Activated CD4-positive, CD25-positive, alpha-beta regulatory T cell treated with anti-CD3 and anti-CD28 coated beads, Interleukin-2, amount 50 U/mL, for 72 hours (primary cell): Measurements from ENCODE around the gene ATP1B1.
"Not testable (repeated sequence)": the region's sequence is repeated elsewhere in the genome, so short reads cannot be mapped to it uniquely, and the experiment has no call there.

Experiments used
- DNase-seq: peaks from one replicate; pipeline ENCODE4 v3.0.0; 2021

The ATP1B1 gene

DNA sequence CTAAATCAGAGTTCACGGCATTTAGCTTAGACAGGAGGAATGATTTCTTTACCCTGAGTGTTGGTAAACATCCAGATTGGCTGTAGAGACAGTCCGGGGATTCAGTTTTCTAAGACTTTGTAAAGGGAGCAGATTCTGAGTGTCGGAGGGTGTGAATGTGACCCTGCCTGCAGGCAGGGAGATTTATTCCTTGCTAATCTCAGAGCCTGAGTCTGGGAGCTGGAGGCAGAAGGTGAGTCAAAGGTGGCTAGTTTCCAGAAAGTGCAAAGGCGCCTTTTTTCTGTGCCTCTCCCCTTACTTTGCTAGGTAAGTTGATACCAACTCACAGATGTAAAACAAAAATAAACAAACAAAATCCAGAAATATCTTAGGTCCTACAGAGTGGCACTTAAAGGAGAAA is 11.7 kb downstream of the ATP1B1 start:
- no peak for DNase-seq

DNA sequence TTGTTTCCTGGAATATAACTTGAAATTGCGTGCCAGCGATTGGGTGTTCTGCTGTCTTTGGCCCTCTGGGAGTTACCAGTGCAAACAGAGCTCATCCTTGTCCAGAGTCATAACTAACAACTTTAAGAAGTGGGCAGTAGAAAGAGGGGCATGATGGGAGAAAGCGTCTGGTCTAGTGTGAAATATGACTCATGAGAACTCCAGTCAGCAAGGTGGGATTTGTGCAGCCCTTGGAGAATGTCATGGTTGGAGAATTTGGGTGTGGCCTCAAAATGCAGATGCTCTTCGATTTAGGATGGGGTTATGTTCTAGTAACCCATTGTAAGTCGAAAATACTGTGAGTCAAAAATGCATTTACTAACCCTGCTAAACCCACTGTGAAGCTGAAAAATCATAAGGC is 12.9 kb downstream of the ATP1B1 start:
- no peak for DNase-seq

DNA sequence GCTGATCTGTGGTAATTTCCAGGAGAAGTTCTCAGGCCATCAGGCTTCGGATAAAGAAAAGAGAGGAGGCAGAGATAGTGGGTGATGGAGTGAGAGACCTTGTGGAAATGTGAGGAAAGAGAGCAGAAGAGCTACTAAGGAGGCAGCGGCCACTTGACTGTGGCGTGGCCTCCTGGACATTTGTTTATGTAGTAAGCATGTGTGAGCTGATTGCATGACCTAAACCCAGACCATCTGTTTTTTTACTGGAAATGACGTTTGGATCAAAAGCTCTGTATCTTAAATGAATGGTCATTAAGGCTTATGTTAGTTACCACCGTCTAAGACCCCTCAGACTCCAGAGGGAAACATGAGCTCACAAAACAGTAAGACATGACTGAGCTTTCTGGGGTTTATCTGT is 13.6 kb downstream of the ATP1B1 start:
- no peak for DNase-seq

DNA sequence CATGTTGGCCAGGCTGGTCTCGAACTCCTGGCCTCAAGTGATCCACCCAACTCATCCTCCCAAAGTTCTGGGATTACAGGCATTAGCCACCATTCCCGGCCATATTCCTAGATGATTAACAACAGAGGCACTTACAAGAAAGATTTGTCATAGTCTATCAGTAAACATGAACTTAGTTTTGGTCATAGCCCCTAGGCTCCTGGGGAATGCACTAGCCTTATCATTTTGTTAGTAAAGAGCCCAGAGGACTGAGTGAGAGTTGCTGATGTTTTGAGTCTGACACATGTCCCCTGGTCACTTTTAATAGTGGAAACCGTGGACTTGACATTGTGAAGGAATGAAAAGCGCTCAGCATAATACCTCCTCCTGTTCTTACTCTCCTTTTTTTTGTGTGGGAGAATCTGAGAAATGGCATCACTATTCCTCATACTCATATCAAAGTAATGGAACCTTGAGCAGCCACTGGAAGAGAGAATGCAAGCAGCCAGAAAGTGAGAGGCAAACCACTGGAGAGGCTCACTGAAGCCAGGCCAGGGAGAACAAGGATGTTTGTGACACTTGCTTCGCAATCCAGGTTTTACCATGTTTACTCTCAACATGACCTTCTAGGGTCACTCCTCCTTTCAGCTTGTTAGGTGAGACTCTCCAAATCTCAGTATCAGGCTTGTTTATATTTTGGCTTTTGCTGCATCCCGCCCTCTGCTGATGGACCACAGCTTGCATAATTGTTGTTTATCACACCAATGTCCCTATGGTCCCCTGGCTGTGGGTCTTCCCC is 14.8 kb downstream of the ATP1B1 start:
- DNase-seq, result no peak

DNA sequence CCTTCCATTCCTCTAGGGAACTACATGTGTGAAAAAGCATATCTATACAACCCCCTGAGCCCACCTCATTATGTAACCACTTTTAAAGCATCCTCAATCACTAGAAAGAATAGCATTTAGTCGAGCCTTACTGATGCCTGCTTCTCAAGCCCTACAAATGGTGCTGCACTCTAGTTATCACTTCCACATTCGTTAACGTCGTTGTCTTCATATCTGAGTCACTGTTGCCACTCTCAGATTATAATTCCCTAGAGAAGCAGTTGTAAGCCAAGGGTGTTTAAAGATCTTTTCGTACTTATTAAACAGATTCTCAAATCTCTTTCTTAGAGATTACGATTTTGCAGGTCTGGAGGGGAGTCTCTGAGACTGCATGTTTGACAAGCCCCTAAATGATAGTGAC is 16.5 kb downstream of the ATP1B1 start:
- DNase-seq, result no peak

DNA sequence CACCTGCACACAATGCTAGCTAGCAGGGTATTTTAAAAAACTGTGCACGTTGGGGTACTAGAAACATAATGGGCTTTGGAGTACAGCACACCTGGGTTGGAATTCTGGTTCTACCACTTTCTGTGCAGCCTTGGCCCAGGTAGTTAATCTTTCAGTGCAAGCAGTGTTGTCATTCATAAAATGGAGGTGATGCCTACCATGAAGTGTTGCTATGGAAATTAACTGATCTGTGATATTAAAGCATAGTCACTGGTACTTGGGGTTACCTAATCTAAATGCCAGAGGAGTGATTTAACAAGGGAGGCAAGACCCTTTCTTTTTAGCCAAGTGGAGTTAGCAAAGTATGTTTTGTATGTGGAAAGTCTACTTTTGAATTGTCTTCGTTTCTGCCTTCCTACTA is 18.0 kb downstream of the ATP1B1 start:
- DNase-seq, result no peak

DNA sequence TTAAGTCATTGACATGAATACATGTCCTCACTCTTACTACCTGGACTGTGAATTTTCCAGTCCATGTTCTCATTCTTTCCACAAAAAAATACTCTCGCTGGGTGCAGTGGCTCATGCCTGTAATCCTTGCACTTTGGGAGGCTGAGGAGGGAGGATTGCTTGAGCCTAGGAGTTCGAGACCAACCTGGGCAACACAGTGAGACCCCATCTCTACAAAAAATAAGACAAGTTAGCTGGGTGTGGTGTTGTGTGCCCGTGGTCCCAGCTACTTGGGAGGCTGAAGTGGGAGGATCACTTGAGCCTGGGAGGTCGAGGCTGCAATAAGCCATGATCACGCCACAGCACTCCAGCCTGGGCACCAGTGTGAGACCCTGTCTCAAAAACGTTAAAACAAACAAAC is 19.1 kb downstream of the ATP1B1 start:
- not testable (repeated sequence) for DNase-seq

DNA sequence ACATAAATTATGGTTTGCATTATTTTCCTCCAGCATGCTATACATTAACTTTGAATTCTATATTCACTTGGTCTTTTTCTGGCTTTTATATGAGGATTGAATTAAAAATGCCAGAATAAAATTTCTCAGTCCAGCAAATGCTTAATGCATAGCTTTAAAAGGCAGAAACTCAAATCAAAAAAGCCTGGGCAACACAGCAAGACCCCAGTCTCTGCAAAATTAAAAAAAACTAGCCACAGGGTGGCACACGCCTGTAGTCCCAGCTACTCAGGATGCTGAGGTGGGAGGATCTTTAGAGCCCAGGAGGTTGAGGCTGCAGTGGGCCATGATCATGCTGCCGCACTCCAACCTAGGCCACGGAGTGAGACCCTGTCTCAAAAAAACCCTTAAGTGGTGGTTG is 19.8 kb downstream of the ATP1B1 start:
- no peak for DNase-seq

DNA sequence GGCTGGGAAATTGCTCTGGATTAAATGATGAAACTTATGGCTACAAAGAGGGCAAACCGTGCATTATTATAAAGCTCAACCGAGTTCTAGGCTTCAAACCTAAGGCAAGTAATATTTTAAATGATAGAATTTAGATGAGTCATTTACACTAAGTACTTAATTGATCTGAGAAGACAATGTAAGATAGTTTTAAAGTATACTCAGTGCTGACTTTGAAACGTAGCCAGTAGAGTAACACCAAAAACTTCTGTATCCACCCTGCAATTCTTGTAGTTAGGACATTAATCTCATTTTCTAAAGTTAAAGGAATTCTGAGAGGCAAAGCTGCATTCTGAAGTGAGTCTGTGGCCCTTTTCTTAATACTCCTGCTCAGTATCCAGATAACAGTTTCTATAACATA is 20.8 kb downstream of the ATP1B1 start:
- no peak for DNase-seq

DNA sequence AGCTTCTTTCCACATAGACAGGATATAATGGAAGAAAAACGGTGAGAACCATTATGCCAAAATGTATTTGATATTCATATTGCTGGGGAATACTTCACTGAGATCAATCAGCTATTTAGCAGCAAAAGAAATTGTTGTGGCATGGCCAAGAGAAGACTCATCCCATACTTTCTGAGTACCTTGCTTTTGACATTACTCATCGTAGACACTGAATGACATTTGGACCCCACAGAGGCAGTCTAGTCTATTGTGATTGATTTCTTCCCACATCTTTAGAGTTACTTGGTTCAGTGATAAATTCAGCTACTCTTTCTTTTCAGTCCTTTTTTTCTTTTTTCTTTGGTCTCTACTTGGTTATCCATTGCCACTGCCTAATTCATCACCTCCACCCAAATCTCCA is 22.1 kb downstream of the ATP1B1 start:
- DNase-seq, result no peak

DNA sequence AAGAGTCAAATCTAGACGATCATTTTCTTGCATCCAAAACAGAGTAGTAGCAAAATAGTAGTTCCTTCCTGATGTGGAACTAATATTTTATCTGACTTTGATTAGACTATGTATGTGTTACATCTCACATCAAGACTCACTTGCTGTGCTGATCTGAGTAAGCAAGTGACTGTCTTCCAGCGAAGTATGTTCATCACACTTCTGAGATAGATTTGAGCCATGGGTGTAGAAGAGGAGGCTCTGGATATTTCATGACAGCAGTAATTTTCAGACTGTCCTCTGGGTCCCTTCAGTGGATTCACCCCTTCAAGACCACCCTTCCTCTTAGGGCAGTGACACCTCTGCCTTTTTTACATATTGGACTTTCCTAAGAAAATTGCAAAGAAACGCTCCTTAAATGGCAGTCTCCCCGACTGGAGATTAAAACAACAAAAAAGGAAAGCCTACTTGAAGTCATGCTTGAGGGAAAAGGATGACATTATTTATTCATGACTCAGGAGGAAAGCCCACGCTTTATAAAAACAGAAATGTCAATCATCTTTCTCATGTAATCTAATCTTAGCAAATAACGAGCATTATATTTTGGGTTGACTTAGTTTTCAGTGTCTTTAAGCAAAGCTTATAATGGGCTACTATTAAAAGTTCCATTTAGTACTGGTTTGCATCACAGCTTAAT is 22.8 kb downstream of the ATP1B1 start:
- DNase-seq, result no peak

DNA sequence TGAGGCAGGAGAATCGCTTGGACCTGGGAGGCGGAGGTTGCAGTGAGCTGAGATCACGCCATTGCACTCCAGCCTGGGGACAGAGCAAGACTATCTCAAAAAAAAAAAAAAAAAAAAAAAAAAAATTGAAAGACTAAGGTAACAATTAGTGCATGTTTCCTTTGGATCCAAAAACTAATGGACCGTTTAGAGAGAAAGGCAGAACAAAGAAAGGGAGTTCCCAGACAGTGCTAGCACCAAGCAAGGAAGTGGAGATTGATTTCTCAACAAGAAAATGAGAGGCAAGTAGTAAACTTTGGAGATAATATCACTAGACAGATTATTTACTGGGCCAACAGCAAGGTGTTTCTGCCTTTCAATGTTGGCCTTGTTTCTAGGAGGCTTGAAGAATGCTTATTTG is 24.2 kb downstream of the ATP1B1 start:
- DNase-seq, result no peak

DNA sequence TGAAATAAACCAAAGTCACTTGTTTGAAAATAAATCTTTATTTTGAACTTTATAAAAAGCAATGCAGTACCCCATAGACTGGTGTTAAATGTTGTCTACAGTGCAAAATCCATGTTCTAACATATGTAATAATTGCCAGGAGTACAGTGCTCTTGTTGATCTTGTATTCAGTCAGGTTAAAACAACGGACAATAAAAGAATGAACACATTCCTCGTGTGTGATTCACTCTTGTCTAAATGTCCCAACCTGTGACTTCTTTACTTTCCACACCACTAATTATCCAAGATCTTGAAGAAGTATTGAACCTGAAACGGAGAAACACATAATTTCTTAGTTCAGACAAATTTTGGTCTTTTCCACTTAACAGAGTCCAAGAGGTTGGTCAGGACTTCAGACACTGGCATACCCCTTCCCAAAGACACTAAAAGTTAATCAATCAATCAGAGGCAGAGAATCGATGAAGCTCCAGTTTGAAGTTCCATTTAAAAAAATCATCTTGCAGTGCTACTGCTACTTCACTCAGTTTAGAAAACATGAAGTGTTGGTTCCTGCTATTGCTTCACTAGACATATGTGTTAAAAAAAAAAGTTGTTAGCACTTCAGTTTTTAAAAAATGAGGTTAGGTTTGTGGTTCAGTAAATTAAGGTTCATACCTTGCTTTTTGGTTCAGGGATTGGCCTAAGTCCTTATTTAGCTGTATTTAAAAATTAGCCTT is 26.2 kb downstream of the ATP1B1 start:
- DNase-seq, result no peak

DNA sequence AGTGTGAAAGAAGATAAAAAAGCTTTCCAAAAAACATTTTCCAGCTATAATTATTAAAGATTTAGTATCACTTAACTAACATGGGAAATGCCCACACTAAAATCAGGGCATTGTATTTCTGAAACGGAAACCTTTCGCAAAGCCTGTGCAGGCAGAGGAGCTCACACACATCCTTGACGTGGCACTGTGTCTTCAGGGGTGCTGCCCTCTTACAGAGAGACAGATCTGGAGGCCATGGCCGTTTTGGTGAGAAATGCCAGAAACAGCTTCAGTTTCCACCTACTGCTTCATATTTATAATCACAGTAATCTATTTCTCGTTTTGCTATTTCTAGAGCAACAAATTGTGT is 26.7 kb downstream of the ATP1B1 start:
- no peak for DNase-seq

DNA sequence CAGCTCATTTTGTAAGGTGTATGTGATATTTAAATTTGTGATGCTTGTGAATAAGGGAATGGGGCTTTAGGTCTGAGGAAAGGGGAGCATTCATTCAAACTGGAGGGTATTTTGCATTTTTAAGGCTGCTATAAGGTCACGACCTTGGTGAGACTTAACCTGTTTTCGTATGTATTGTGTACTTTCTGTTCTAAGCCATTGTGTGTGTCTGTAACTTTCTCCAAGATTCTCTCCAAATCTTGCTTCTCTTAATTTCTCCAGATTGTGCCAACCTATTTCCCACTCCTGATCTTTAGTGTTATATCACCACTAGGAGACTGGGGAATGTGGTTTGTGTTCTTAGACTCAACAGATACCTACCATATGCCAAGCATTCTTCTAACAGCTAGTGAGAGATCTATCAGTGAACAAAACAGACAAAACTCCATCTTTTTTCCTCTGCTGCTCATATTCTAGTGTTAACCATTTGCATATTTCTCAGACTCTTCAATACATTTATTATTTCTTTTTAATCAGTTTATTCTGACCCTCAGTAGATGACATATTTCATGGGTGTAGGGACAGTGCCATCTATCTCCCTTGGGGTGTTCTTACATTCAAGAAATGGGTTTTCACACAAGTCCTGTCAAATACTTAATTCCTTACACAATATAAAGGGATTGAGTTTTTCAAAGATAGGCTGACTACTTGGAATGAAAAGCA is 27.5 kb downstream of the ATP1B1 start:
- no peak for DNase-seq

DNA sequence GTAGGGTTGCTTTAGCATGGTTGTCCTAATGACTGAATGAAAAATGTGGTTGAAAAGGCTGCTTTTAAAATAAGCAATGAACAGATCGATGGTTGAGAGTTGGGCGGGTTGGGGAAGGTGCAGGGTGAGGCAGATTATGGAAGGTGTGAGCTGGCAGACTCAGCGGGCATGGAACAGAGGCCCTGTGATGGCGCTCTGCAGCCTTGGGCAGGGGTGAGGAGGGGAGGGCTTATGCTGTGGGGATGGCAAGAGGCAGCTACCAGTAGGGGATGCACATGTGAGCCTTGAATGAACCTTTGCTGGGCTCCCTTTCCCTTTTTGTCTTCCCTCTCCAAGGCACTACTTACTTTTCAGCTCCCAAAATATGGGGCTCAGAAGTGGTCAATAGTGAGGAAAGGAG is 30.9 kb downstream of the ATP1B1 start:
- no peak for DNase-seq

DNA sequence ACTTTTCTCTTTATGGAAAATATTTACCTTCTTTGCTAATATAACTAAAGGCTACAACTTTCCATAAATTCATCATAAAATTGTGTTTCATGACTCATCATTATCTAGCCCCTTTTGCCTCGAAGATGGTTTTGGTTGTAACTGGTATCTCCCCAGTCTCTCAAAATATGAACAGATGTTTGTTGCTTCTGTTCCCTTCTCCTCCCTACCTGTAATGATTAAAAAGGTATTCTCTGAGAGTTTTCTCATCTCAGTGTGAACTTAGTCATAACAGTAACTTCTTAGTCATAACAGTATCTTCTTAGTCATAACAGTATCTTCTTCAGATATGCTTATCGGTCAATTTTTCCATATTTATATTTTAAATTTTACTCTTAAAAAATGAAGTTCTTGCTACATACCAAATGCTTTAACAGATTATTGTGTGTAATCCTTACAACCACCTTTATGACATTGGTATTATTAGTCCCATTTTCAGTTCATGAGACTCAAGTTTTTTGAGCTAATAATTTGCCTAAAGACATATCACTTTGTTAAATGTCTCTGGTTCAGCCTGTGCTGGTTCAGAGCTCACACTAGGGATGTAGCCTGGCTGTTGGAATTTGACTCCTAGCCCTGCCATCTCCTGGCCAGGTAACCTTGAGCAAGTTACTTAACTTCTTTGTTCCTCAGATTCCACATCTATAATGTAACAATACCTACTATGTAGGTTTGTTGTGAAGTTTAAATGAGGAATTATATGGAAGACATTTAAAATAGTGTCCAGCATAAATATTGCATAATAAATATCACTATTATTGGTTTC is 32.6 kb downstream of the ATP1B1 start:
- no peak for DNase-seq

DNA sequence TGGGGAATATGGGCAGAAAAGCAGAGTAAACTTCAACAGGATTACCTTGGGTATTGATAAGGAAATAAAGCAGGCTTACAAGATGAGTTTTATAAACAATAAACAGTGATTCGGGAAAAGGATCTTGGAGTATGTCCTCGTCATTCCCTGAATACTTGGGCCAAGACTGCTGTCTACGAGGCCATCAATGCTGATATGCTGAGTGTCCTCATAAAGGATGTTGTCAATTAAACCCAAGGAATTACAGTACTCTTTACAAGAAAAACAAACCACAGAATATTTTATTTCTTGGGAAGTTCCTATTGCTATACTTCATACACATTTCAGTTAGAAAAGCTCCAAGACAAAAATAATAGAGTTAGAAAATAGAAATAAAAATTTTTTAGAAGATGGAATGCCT is 34.9 kb downstream of the ATP1B1 start:
- DNase-seq, result no peak

DNA sequence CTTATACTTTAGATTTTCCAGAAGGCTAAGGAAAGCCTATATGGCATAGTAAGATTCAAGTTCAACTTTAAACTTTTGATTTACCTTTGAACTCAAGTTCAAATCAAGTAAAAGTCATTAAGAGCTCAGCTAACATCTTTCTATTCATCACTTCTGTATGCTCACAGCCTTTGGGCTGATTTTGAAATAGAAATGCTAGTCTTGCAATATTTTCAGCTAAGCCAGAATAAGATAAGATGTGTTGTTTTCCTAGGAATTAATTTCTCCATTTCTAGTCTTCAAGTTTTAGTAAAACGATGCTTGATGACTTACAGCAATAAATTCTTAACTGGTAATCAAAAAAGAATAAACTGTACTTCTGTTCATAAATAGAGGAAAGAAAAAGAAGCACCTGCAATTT is 35.6 kb downstream of the ATP1B1 start:
- DNase-seq, result no peak

DNA sequence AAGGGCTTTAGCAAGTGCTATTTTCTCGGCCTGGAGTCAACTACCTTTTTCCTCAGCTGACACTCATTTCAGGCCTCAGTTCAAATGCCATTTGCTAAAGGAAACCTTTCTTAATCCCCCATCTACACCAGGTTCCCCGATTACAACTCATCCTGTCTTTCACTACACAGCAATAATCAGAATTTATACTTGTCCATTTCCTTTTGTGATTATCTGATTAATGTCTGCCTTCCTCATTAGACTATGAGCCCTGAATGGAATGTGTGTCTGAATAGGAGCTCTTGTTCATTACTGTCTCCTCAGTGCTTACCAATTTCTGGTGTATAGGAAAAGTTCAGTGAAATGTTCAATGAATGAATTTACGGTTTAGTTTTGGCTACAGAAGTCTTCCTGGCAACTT is 36.9 kb downstream of the ATP1B1 start:
- DNase-seq, result no peak

DNA sequence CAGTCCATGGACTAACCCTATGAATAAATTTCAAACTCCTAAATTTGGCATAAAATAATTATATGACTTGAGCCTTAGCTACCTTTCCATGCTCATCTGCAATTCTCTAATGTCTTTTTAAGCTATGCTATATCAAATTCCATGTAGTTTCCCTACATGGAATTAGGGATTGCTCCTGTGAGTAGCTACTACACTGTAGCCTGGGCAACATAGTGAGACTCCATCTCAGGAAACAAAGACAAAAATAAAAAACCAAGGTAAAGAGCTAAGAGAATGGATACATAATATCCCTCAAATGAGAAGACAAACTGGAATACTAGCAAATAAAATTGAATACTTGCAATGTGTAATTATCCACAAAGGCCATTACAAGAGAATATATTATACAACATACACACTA is 37.5 kb downstream of the ATP1B1 start:
- DNase-seq, result no peak

DNA sequence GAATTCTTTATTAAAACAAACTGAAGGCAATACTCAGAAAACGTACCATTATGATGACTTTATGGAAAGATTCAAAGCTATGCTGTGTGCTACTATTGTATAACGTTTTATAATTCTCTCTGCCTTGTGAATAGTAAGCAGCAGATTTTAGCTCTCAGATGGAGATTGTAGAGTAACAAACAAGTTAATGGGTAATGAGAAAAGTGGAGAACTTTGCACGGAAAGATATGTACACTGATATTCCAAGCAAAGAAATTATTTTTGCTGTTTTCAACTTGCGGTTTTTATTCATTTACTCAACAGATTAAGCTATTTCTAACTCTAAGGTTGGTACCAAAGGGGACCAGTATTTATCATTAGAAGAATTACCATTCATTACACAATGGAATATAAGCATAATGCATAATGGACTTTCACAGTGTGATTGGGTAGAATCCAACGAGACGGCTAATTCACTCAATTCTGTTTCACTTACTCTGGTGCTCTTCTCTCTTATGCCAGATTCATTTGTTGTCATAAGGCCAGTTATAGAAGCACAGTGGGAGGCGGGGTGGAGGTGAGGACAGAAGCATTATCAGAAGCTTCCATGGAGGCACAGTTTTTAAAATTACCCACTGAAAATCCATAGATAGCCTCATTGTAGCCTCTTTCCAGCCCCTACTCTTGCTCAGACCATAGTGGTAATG is 38.6 kb downstream of the ATP1B1 start:
- no peak for DNase-seq
